Peyer's patch (tissue), 4 donors: ENCODE measurements around the gene GFOD1.

Experiments used
- POLR2A ChIP-seq, 2 donors: fragments of 450-650 bp; IDR thresholded peaks; one replicate each; pipeline ENCODE4 v1.5.1; 2017; ENCODE audit warnings: antibody characterized with exemption in 2 of 2, mild to moderate bottlenecking in 2 of 2, moderate library complexity in 2 of 2
- TF ChIP-seq, protein P1 (sequence below), 6 experiments: fragments of 450-650 bp in 4 of 6; fragments of 200-600 bp in 2 of 6; sonication (generic) in 1 of 6; IDR thresholded peaks; one replicate each; pipeline ENCODE4 v1.5.1; 2017 to 2019; ENCODE audit warnings: antibody characterized with exemption in 6 of 6, mild to moderate bottlenecking in 3 of 6, moderate library complexity in 1 of 6

DNA sequence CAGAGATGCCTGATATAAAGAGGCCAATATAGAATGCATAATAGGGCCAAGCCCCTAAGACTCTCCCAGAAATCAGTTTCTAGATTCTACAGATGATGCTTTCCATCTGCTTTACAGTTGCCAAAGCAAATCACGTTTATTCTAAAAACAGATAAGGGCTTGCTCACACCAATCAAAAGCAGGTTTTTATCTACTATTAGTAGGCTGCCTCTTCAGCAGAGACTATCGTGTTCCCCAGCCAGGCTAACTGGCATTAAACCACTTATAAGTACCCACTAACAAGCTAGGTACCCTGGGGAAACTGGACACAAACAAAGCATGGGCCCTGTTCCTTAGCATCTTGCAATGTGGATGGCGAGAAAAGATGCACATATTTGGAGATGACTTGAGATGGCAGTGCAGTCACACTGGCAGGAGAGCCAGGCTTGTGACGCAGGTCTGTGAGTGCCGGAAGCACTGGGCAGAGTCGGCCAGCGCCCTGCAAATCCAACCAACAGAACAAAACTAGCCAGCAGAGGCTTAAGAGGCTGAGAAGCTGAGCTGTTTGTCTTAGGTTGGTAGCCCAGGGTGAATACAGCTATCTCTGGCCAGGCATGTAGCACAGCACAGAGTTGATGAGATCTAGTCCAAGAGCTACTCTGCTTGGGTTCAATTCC, 73.4 kb downstream of the GFOD1 start:
- no peak for TF ChIP-seq POLR2A (IDR thresholded peaks at IDR 0.05)
- TF ChIP-seq, protein P1, sequence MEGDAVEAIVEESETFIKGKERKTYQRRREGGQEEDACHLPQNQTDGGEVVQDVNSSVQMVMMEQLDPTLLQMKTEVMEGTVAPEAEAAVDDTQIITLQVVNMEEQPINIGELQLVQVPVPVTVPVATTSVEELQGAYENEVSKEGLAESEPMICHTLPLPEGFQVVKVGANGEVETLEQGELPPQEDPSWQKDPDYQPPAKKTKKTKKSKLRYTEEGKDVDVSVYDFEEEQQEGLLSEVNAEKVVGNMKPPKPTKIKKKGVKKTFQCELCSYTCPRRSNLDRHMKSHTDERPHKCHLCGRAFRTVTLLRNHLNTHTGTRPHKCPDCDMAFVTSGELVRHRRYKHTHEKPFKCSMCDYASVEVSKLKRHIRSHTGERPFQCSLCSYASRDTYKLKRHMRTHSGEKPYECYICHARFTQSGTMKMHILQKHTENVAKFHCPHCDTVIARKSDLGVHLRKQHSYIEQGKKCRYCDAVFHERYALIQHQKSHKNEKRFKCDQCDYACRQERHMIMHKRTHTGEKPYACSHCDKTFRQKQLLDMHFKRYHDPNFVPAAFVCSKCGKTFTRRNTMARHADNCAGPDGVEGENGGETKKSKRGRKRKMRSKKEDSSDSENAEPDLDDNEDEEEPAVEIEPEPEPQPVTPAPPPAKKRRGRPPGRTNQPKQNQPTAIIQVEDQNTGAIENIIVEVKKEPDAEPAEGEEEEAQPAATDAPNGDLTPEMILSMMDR (IDR thresholded peaks at IDR 0.05), result no peak
